RCC 7860 (cell line): ENCODE measurements around the gene OR4C46.
"Not testable (repeated sequence)": the region's sequence is repeated elsewhere in the genome, so short reads cannot be mapped to it uniquely, and the experiment has no call there.

Source experiments
- DNase-seq: peaks from one replicate; pipeline ENCODE4 v3.0.0-alpha.2; 2015; ENCODE audit warnings: low spot score
- FAIRE-seq: peaks from 2 replicates; lab custom pipeline; 2012; peaks lifted over from hg19 to GRCh38; lab: Jason Lieb, UNC

Gene OR4C46

GRCh38 chr11:54603898-54604297, at the start of gene OR4C46:
Gene OR4C46 (minus strand): TSS chr11:54603998. CDS start chr11:54603998, 0 bp downstream.
- FAIRE-seq (no peak), DNase-seq (no peak)

- not testable (repeated sequence) for DNase-seq, FAIRE-seq
These were observed 41.8 kb upstream of the OR4C46 start for GRCh38 chr11:54645606-54646005.

GRCh38 chr11:54561439-54561838, 42.4 kb downstream of the OR4C46 start:
- FAIRE-seq, DNase-seq: not testable (repeated sequence)

- FAIRE-seq (no peak), DNase-seq (no peak)
These were observed 44.9 kb downstream of the OR4C46 start for GRCh38 chr11:54558919-54559318.

DNA sequence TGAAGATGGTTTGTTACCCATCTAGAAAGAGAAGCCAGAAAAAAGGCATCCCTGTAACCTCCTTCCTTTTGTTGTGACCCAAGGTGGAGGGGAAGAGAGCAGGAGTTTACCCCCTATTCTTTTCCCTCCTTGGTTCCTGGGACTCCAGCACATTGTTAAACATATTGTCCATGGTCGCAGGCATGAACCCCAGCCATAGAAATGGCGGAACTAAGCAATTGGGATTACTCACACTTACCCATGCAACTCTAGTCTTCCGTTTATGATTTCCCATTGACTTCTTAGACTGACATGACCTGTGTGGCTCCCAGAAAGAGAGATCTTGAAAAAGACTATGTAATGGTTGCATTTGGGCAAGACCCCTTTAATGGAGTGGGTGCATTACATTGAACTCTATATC, 45.4 kb downstream of the OR4C46 start:
- FAIRE-seq (no peak), DNase-seq (no peak)
